ENCODE measurements around the gene ACHE. TPM values are rescaled to one million over a fixed set of nuclear protein-coding genes. Genes with fewer than 3 reads are reported as not detected.

Gene ACHE
- total RNA-seq, 1 experiment from 2014 or later, result 10.4 TPM

- TF ChIP-seq SIN3A (IDR thresholded peaks at IDR 0.05; ENCODE audit: borderline replicate concordance, insufficient read depth, low read depth, low read length), result no peak
- TF ChIP-seq CTCF (IDR thresholded peaks at IDR 0.05), result no peak
- TF ChIP-seq TCF7L2 (IDR thresholded peaks at IDR 0.05; ENCODE audit: low read depth, low read length), result no peak
- no peak for TF ChIP-seq POLR2AphosphoS5 (IDR thresholded peaks at IDR 0.05; ENCODE audit: low read depth, low read length)
- TF ChIP-seq, protein P1, sequence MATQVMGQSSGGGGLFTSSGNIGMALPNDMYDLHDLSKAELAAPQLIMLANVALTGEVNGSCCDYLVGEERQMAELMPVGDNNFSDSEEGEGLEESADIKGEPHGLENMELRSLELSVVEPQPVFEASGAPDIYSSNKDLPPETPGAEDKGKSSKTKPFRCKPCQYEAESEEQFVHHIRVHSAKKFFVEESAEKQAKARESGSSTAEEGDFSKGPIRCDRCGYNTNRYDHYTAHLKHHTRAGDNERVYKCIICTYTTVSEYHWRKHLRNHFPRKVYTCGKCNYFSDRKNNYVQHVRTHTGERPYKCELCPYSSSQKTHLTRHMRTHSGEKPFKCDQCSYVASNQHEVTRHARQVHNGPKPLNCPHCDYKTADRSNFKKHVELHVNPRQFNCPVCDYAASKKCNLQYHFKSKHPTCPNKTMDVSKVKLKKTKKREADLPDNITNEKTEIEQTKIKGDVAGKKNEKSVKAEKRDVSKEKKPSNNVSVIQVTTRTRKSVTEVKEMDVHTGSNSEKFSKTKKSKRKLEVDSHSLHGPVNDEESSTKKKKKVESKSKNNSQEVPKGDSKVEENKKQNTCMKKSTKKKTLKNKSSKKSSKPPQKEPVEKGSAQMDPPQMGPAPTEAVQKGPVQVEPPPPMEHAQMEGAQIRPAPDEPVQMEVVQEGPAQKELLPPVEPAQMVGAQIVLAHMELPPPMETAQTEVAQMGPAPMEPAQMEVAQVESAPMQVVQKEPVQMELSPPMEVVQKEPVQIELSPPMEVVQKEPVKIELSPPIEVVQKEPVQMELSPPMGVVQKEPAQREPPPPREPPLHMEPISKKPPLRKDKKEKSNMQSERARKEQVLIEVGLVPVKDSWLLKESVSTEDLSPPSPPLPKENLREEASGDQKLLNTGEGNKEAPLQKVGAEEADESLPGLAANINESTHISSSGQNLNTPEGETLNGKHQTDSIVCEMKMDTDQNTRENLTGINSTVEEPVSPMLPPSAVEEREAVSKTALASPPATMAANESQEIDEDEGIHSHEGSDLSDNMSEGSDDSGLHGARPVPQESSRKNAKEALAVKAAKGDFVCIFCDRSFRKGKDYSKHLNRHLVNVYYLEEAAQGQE (IDR thresholded peaks at IDR 0.05; ENCODE audit: insufficient read depth in 1 of 2, low read depth in 2 of 2, low read length in 1 of 2), result no peak
- BruUV-seq (replicated peaks), result no TSS peak
- H3K4me3 ChIP-seq (ENCODE audit: low read depth in 2 of 2, low read length in 2 of 2), result peak overlapping the region; percentile 86 to 98
- ChIA-PET POLR2A (no interaction called here), CTCF (no interaction called here)
- no peaks in the 10 kb centered on the region for H3K27me3 ChIP-seq (ENCODE audit: control insufficient read depth, insufficient read depth, low read length)
- intact Hi-C loops (cut with micrococcal nuclease; ENCODE audit: unreplicated experiment) (no loop called here), in situ Hi-C loops (cut with HindIII; ENCODE audit: low pct_unique_long_range_greater_than_20kb, low sequenced_read_pairs) (no loop called here)
- DNase-seq (ENCODE audit: low read depth, low spot score) (no peak), ATAC-seq (no peak)
- H3K27ac ChIP-seq (ENCODE audit: low read length), result peak overlapping the region; percentile 98
- no peaks in the 10 kb centered on the region; the same call in none of the 2 replicates for H3K36me3 ChIP-seq (ENCODE audit: control insufficient read depth, insufficient read depth, low read length)
- no peaks in the 10 kb centered on the region for H3K9me3 ChIP-seq (ENCODE audit: control insufficient read depth, insufficient read depth, low read depth, low read length)
- H3K4me1 ChIP-seq (ENCODE audit: control insufficient read depth, insufficient read depth, low read length), result peaks cover 8% of the 10 kb centered on the region
These were observed 21.9 kb downstream of the ACHE start for GRCh38 chr7:100873599-100874299.

GRCh38 chr7:100867776-100868485, 27.8 kb downstream of the ACHE start:
- ChIA-PET POLR2A (no interaction called here), CTCF (no interaction called here)
- Histone ChIP-seq H3K9me3 (ENCODE audit: control insufficient read depth, insufficient read depth, low read depth, low read length) (no peaks in the 10 kb centered on the region), H3K27me3 (ENCODE audit: control insufficient read depth, insufficient read depth, low read length) (no peaks in the 10 kb centered on the region), H3K4me3 (ENCODE audit: low read depth in 2 of 2, low read length in 2 of 2) (no peak overlapping the region), H3K27ac (ENCODE audit: low read length) (no peak overlapping the region), H3K36me3 (ENCODE audit: control insufficient read depth, insufficient read depth, low read length) (peaks cover 2% of the 10 kb centered on the region; the same call in 1 of the 2 replicates), H3K4me1 (ENCODE audit: control insufficient read depth, insufficient read depth, low read length) (peaks cover 10% of the 10 kb centered on the region)
- TF ChIP-seq CTCF (IDR thresholded peaks at IDR 0.05), result no peak
- TF ChIP-seq POLR2AphosphoS5 (IDR thresholded peaks at IDR 0.05; ENCODE audit: low read depth, low read length), result no peak
- no peak for TF ChIP-seq TCF7L2 (IDR thresholded peaks at IDR 0.05; ENCODE audit: low read depth, low read length)
- no peak for TF ChIP-seq SIN3A (IDR thresholded peaks at IDR 0.05; ENCODE audit: borderline replicate concordance, insufficient read depth, low read depth, low read length)
- TF ChIP-seq, protein P1 (IDR thresholded peaks at IDR 0.05; ENCODE audit: insufficient read depth in 1 of 2, low read depth in 2 of 2, low read length in 1 of 2), result no peak
- intact Hi-C loops (cut with micrococcal nuclease; ENCODE audit: unreplicated experiment) (no loop called here), in situ Hi-C loops (cut with HindIII; ENCODE audit: low pct_unique_long_range_greater_than_20kb, low sequenced_read_pairs) (no loop called here)
- BruUV-seq (replicated peaks), result no TSS peak
- ATAC-seq, result no peak
- DNase-seq (ENCODE audit: low read depth, low spot score), result no peak
